CD4-positive, alpha-beta T cell treated with Interleukin-12 subunit alpha and Interleukin-12 subunit beta, for 1 hour (primary cell): ENCODE measurements around the gene IL16.

Experiments
- DNase-seq: peaks from one replicate; pipeline ENCODE4 v3.0.0-alpha.2; 2020

The IL16 gene

GRCh38 chr15:81296673-81297072, 100.0 kb downstream of the IL16 start:
- peak; percentile 81 for DNase-seq

- DNase-seq, result no peak
These were observed 100.5 kb downstream of the IL16 start for GRCh38 chr15:81297147-81297572.

GRCh38 chr15:81297603-81298575, 101.2 kb downstream of the IL16 start:
- no peak for DNase-seq

GRCh38 chr15:81298611-81299010, 101.9 kb downstream of the IL16 start:
- no peak for DNase-seq

- no peak for DNase-seq
These were observed 102.5 kb downstream of the IL16 start for GRCh38 chr15:81299156-81299555.

- DNase-seq, result no peak
These were observed 103.1 kb downstream of the IL16 start for GRCh38 chr15:81299630-81300273.

- DNase-seq, result no peak
These were observed 104.7 kb downstream of the IL16 start for GRCh38 chr15:81301385-81301784.

GRCh38 chr15:81301815-81302399, 105.2 kb downstream of the IL16 start:
- no peak for DNase-seq

GRCh38 chr15:81302701-81303109, 106.0 kb downstream of the IL16 start:
- no peak for DNase-seq

GRCh38 chr15:81303244-81304225, 106.9 kb downstream of the IL16 start:
- DNase-seq, result peak; percentile 40

GRCh38 chr15:81304226-81304625, 107.5 kb downstream of the IL16 start:
- no peak for DNase-seq

- DNase-seq, result no peak
These were observed 111.6 kb downstream of the IL16 start for GRCh38 chr15:81308260-81308659.

GRCh38 chr15:81309647-81310450, 113.2 kb downstream of the IL16 start:
- no peak for DNase-seq

- DNase-seq, result no peak
These were observed 113.8 kb downstream of the IL16 start for GRCh38 chr15:81310480-81310879.

GRCh38 chr15:81311752-81312464, 115.2 kb downstream of the IL16 start:
- no peak for DNase-seq

- DNase-seq, result no peak
These were observed 116.3 kb downstream of the IL16 start for GRCh38 chr15:81312790-81313543.

- DNase-seq, result no peak
These were observed 117.0 kb downstream of the IL16 start for GRCh38 chr15:81313686-81314085.

GRCh38 chr15:81314378-81314777, 117.7 kb downstream of the IL16 start:
- no peak for DNase-seq

- no peak for DNase-seq
These were observed 118.9 kb downstream of the IL16 start for GRCh38 chr15:81315452-81316175.
